CD1c-positive myeloid dendritic cell (primary cell): Measurements from ENCODE around the gene MAGI1.
"Not testable (repeated sequence)": the region's sequence is repeated elsewhere in the genome, so short reads cannot be mapped to it uniquely, and the experiment has no call there.

Experiments used
- DNase-seq: peaks from one replicate; pipeline ENCODE4 v3.0.0-alpha.2; 2016; ENCODE audit errors: extremely low spot score

Gene MAGI1

GRCh38 chr3:65565744-65566143 lies 473.0 kb downstream of the MAGI1 start:
- DNase-seq = not testable (repeated sequence)

- DNase-seq = no peak
These were observed 474.2 kb downstream of the MAGI1 start for GRCh38 chr3:65564483-65564882.

- DNase-seq = no peak
These were observed 474.9 kb downstream of the MAGI1 start for GRCh38 chr3:65563861-65564260.

GRCh38 chr3:65562447-65562846 lies 476.3 kb downstream of the MAGI1 start:
- no peak for DNase-seq

- no peak for DNase-seq
These were observed 477.1 kb downstream of the MAGI1 start for GRCh38 chr3:65561617-65562016.

GRCh38 chr3:65560901-65561300 lies 477.8 kb downstream of the MAGI1 start:
- no peak for DNase-seq

- DNase-seq = no peak
These were observed 478.6 kb downstream of the MAGI1 start for GRCh38 chr3:65560133-65560532.

- DNase-seq = no peak
These were observed 479.1 kb downstream of the MAGI1 start for GRCh38 chr3:65559643-65560042.

- DNase-seq = no peak
These were observed 479.9 kb downstream of the MAGI1 start for GRCh38 chr3:65558826-65559225.

- DNase-seq = no peak
These were observed 480.7 kb downstream of the MAGI1 start for GRCh38 chr3:65557899-65558564.

GRCh38 chr3:65556934-65557577 lies 481.7 kb downstream of the MAGI1 start:
- DNase-seq = no peak

- no peak for DNase-seq
These were observed 486.3 kb downstream of the MAGI1 start for GRCh38 chr3:65552434-65552833.

- no peak for DNase-seq
These were observed 486.8 kb downstream of the MAGI1 start for GRCh38 chr3:65551945-65552344.

GRCh38 chr3:65550137-65550536 lies 488.6 kb downstream of the MAGI1 start:
- no peak for DNase-seq

GRCh38 chr3:65549626-65549959 lies 489.1 kb downstream of the MAGI1 start:
- DNase-seq = no peak

GRCh38 chr3:65548848-65549625 lies 489.7 kb downstream of the MAGI1 start:
- no peak for DNase-seq

- no peak for DNase-seq
These were observed 493.3 kb downstream of the MAGI1 start for GRCh38 chr3:65545429-65545828.

GRCh38 chr3:65543391-65543790 lies 495.3 kb downstream of the MAGI1 start:
- not testable (repeated sequence) for DNase-seq

- no peak for DNase-seq
These were observed 498.1 kb downstream of the MAGI1 start for GRCh38 chr3:65540666-65541065.

GRCh38 chr3:65539616-65540015 lies 499.1 kb downstream of the MAGI1 start:
- DNase-seq = no peak

- DNase-seq = no peak
These were observed 500.6 kb downstream of the MAGI1 start for GRCh38 chr3:65538101-65538500.

- DNase-seq = no peak
These were observed 501.6 kb downstream of the MAGI1 start for GRCh38 chr3:65537109-65537508.

GRCh38 chr3:65535260-65535659 lies 503.5 kb downstream of the MAGI1 start:
- no peak for DNase-seq
